OCI-LY1 (cell line): ENCODE data around the gene CREG2.

Experiments used
- CTCF ChIP-seq: fragments of 200-600 bp; sonication (generic), shearing (Covaris generic); IDR thresholded peaks from 2 replicates; pipeline ENCODE4 v1.5.1; 2017; ENCODE audit warnings: mild to moderate bottlenecking, antibody characterized with exemption, low read length, moderate library complexity, mixed read lengths
- EZH2 ChIP-seq: fragments of 200-600 bp; sonication (generic), shearing (Covaris generic); IDR thresholded peaks from 2 replicates; pipeline ENCODE4 v1.8.0; 2017; ENCODE audit warnings: borderline replicate concordance, mixed run types, mild to moderate bottlenecking, antibody characterized with exemption, low read length, moderate library complexity, mixed read lengths

GRCh38 chr2:101303688-101304087, 83.6 kb downstream of the CREG2 start:
- TF ChIP-seq CTCF (no peak), EZH2 (no peak)
